VCaP (cell line): Measurements from ENCODE around the gene DMXL1.

Source experiments
- H3K27ac ChIP-seq: fragments of 450-650 bp; 2 replicates; pipeline ENCODE4 v1.5.1; 2017
- CTCF ChIP-seq: fragments of 450-650 bp; conservative IDR thresholded peaks from 2 replicates; pipeline ENCODE4 v1.5.1; 2017; ENCODE audit warnings: mild to moderate bottlenecking, moderate library complexity

Gene DMXL1

GRCh38 chr5:119282628-119283027 lies 211.7 kb downstream of the DMXL1 start:
- H3K27ac ChIP-seq, result no peak overlapping the region

GRCh38 chr5:119284031-119284430 lies 213.1 kb downstream of the DMXL1 start:
- no peak for TF ChIP-seq CTCF
- no peak overlapping the region for H3K27ac ChIP-seq

More at GRCh38 chr5:119282628-119283027, 211.7 kb downstream of the DMXL1 start:
- TF ChIP-seq CTCF, result no peak

- TF ChIP-seq CTCF, result no peak
- H3K27ac ChIP-seq, result no peak overlapping the region
Observed at GRCh38 chr5:119285070-119285916, 214.4 kb downstream of the DMXL1 start.

GRCh38 chr5:119286511-119287488 lies 215.9 kb downstream of the DMXL1 start:
- TF ChIP-seq CTCF, result no peak
- H3K27ac ChIP-seq, result no peak overlapping the region

GRCh38 chr5:119287547-119288111 lies 216.7 kb downstream of the DMXL1 start:
- TF ChIP-seq CTCF, result no peak
- H3K27ac ChIP-seq, result no peak overlapping the region

- no peak overlapping the region for H3K27ac ChIP-seq
- no peak for TF ChIP-seq CTCF
Observed at GRCh38 chr5:119288379-119289033, 217.6 kb downstream of the DMXL1 start.
